Pancreas (tissue), 10 donors: ENCODE data around the gene DENND2A. TPM values are rescaled to one million over a fixed set of nuclear protein-coding genes. Genes with fewer than 3 reads are reported as not detected.
A peak's percentile ranks its signal among the peaks of the same experiment; 100 is the strongest.
"Not testable (repeated sequence)": the region's sequence is repeated elsewhere in the genome, so short reads cannot be mapped to it uniquely, and the experiment has no call there.

ENCODE experiments used
- ATAC-seq, 4 donors: fragments of 200-7000 bp; cut with Tn5 transposase; one replicate each; pipeline versions ENCODE4 v1.8.0 to v1.9.1; 2020; ENCODE audit warnings: mild to moderate bottlenecking in 4 of 4, moderate library complexity in 4 of 4
- DNase-seq, 6 donors: peaks; one replicate each; pipeline ENCODE4 v3.0.0-alpha.2; 2020
- FAIRE-seq: peaks from 2 replicates; lab custom pipeline; 2012; peaks lifted over from hg19 to GRCh38; lab: Jason Lieb, UNC
- H3K27ac ChIP-seq, 4 donors: fragments of 200-600 bp; sonication (generic); 1 replicate in 3 of 4; 2 replicates in 1 of 4; pipeline versions ENCODE4 v1.5.0 to v1.8.0; 2020
- H3K27me3 ChIP-seq, 4 donors: fragments of 200-600 bp; one replicate each; pipeline ENCODE4 v1.8.0; 2021
- H3K36me3 ChIP-seq, 3 donors: fragments of 200-600 bp; sonication (generic) in 1 of 3; one replicate each; pipeline versions ENCODE4 v1.5.0 to v1.8.0; 2020 to 2021
- H3K4me1 ChIP-seq, 3 donors: fragments of 200-600 bp; one replicate each; pipeline ENCODE4 v1.8.0; 2021
- H3K4me3 ChIP-seq, 4 donors: fragments of 200-600 bp; sonication (generic) in 2 of 4; one replicate each; pipeline versions ENCODE4 v1.5.0 to v1.8.0; 2020 to 2021
- H3K9me3 ChIP-seq, 4 donors: fragments of 200-600 bp; one replicate each; pipeline ENCODE4 v1.8.0; 2021
- CTCF ChIP-seq, 4 donors: fragments of 200-600 bp; sonication (generic) in 3 of 4; IDR thresholded peaks; one replicate each; pipeline versions ENCODE4 v1.5.0 to v1.8.0; 2021; ENCODE audit warnings: antibody characterized with exemption in 4 of 4
- WGBS, 2 donors: extraction: QIAGEN DNeasy Blood & Tissue Kit; methylation state at CpG; one replicate each; pipeline ENCODE4 v1.1.7; 2013; 5-methylcytosine and 5-hydroxymethylcytosine counted together
- intact Hi-C, 3 donors: fragments of 100-400 bp; cut with DNase I; formaldehyde crosslinking; loops; one replicate each; pipeline versions ENCODE4 v1.11.1 to v1.14.2; 2022
- polyA plus RNA-seq, 2 donors: library from polyadenylated mRNA; stranded (reverse); fragments of 200-250 nt; gene quantifications; one replicate each; pipeline ENCODE4 v1.2.3, GENCODE V29; 2013
- total RNA-seq, 6 donors: library from RNA; stranded (reverse); fragmentation: NEBNext Ultra II Directional in 4 of 6; extraction: Animal tissue kit (Norgen Biotek cat#: 25700) in 4 of 6; gene quantifications; one replicate each; pipeline versions ENCODE4 v1.2.1 to v1.2.4, GENCODE V29; 2021 to 2023
- donor health status: healthy with polysubstance abuse.
- donor health status: DM: no; HTN: no; CAD: no; lungs with moderate emphysema.
- donor health status: DM: no; HTN: no; CAD: no.
- donor health status: control.
- donor health status: control.
- donor health status: Bipolar disorder and iron deficiency.
- donor health status: DM: yes; HTN: yes; CAD: no.
- donor health status: DM: no; HTN: no; CAD: no.
- donor health status: DM: no; HTN: no; CAD: no.
- donor health status: DM: yes; HTN: yes; CAD: no.

Gene DENND2A
- total and polyA plus RNA-seq, 8 donors: 1.1 to 5.0 (median 1.8) TPM

- 75 to 86% methylated on average over 15 of the region's 15 CpGs for WGBS, 2 donors
- H3K27ac ChIP-seq: no peak overlapping the region
- no peak for FAIRE-seq
These were observed 31.4 kb upstream of the DENND2A start for GRCh38 chr7:140671966-140672365.

GRCh38 chr7:140670343-140670935 is 29.8 kb upstream of the DENND2A start:
- FAIRE-seq (no peak), DNase-seq (no peak), ATAC-seq (no peak)
- Histone ChIP-seq H3K36me3 (no peaks in the 10 kb centered on the region), H3K27me3 (no peaks in the 10 kb centered on the region), H3K9me3 (no peaks in the 10 kb centered on the region), H3K4me3 (no peak overlapping the region), H3K27ac (no peak overlapping the region), H3K4me1 (peaks cover 0 to 7% (median 0%) of the 10 kb centered on the region in 3 donors)
- TF ChIP-seq CTCF (IDR thresholded peaks at IDR 0.05): no peak
- intact Hi-C loops: no loop called here
- WGBS, 2 donors: 60 to 62% methylated on average over 4 of the region's 4 CpGs

More at GRCh38 chr7:140671966-140672365, 31.4 kb upstream of the DENND2A start:
- peak overlapping the region in 1 of 4 donors; percentile 81 for H3K4me3 ChIP-seq
- peaks cover 0 to 7% (median 0%) of the 10 kb centered on the region in 3 donors for H3K4me1 ChIP-seq
- ATAC-seq (no peak), DNase-seq (peak in 2 of 6 donors; percentile 24 to 64)
- no peaks in the 10 kb centered on the region for H3K36me3 ChIP-seq
- no peak for TF ChIP-seq CTCF (IDR thresholded peaks at IDR 0.05)
- H3K9me3 ChIP-seq: no peaks in the 10 kb centered on the region
- intact Hi-C loops: no loop called here
- H3K27me3 ChIP-seq: no peaks in the 10 kb centered on the region

- FAIRE-seq, DNase-seq, H3K9me3 ChIP-seq, H3K4me3 ChIP-seq, H3K27me3 ChIP-seq, ATAC-seq, intact Hi-C loops, H3K4me1 ChIP-seq, H3K36me3 ChIP-seq, H3K27ac ChIP-seq: not testable (repeated sequence)
- 86 to 89% methylated on average over 10 of the region's 10 CpGs for WGBS, 2 donors
These were observed 29.2 kb upstream of the DENND2A start for GRCh38 chr7:140669862-140670261.

GRCh38 chr7:140669352-140669751 is 28.7 kb upstream of the DENND2A start:
- WGBS, 2 donors: 91 to 95% methylated on average over 3 of the region's 3 CpGs
- no peak overlapping the region for H3K4me3 ChIP-seq
- H3K36me3 ChIP-seq: no peaks in the 10 kb centered on the region
- intact Hi-C loops: no loop called here
- FAIRE-seq (no peak), DNase-seq (no peak), ATAC-seq (no peak)
- H3K27me3 ChIP-seq: no peaks in the 10 kb centered on the region
- H3K9me3 ChIP-seq: no peaks in the 10 kb centered on the region
- TF ChIP-seq CTCF (IDR thresholded peaks at IDR 0.05): no peak
- H3K4me1 ChIP-seq: peaks cover 0 to 4% (median 0%) of the 10 kb centered on the region in 3 donors
- no peak overlapping the region for H3K27ac ChIP-seq

GRCh38 chr7:140668641-140669040 is 28.0 kb upstream of the DENND2A start:
- no peaks in the 10 kb centered on the region for H3K9me3 ChIP-seq
- TF ChIP-seq CTCF (IDR thresholded peaks at IDR 0.05): no peak
- WGBS, 2 donors: 81 to 94% methylated on average over 1 of the region's 1 CpG
- no peaks in the 10 kb centered on the region for H3K36me3 ChIP-seq
- no peaks in the 10 kb centered on the region for H3K27me3 ChIP-seq
- ATAC-seq: no peak
- H3K27ac ChIP-seq: no peak overlapping the region
- no peaks in the 10 kb centered on the region for H3K4me1 ChIP-seq
- intact Hi-C loops: no loop called here
- DNase-seq: no peak
- H3K4me3 ChIP-seq: no peak overlapping the region
- no peak for FAIRE-seq
